Spinal cord (tissue), 10 donors: ENCODE results near the gene DTNB. TPM values are rescaled to one million over a fixed set of nuclear protein-coding genes. Genes with fewer than 3 reads are reported as not detected.

ENCODE experiments used
- DNase-seq, 6 donors: peaks; one replicate each; pipeline versions ENCODE4 v3.0.0 to v3.0.0-alpha.2; 2013 to 2015; ENCODE audit warnings: low spot score in 6 of 6, low read depth in 4 of 6
- H3K27ac ChIP-seq: one replicate; pipeline ENCODE4 v1.5.1; 2013; ENCODE audit warnings: low read depth, low read length, control low read depth
- H3K27me3 ChIP-seq: one replicate; pipeline ENCODE4 v1.6.1; 2013; ENCODE audit warnings: low read length; ENCODE audit not compliant: control insufficient read depth, insufficient read depth
- H3K36me3 ChIP-seq: one replicate; pipeline ENCODE4 v1.6.1; 2013; ENCODE audit warnings: low read length; ENCODE audit not compliant: control insufficient read depth, insufficient read depth
- H3K4me1 ChIP-seq: one replicate; pipeline ENCODE4 v1.6.1; 2013; ENCODE audit warnings: low read length; ENCODE audit not compliant: control insufficient read depth, insufficient read depth
- H3K4me3 ChIP-seq: one replicate; pipeline ENCODE4 v1.5.1; 2013; ENCODE audit warnings: low read depth, low read length, control low read depth
- H3K9me3 ChIP-seq: one replicate; pipeline ENCODE4 v1.6.1; 2013; ENCODE audit warnings: low read length; ENCODE audit not compliant: control insufficient read depth, insufficient read depth
- WGBS: methylation state at CpG from one replicate; pipeline ENCODE4 v1.1.5; 2013; ENCODE audit warnings: missing lambda C conversion rate; ENCODE audit not compliant: insufficient coverage; 5-methylcytosine and 5-hydroxymethylcytosine counted together
- polyA plus RNA-seq, 2 donors: library from polyadenylated mRNA; unstranded; fragments of 120-200 nt; gene quantifications; one replicate each; pipeline ENCODE4 v1.2.1, GENCODE V29; 2013; ENCODE audit not compliant: insufficient read length in 2 of 2
- total RNA-seq, 2 donors: library from RNA; depleted of rRNA in 1 of 2; stranded (reverse); fragments of 120-200 nt in 1 of 2; fragments of >200 nt in 1 of 2; gene quantifications; one replicate each; pipeline versions ENCODE4 v1.2.3 to v1.2.4, GENCODE V29; 2013 to 2014
- donor health status: healthy.

Gene DTNB
- total and polyA plus RNA-seq, 4 donors: 21.1 to 50.8 (median 34.5) TPM

- no peaks in the 10 kb centered on the region for H3K27me3 ChIP-seq
- no peaks in the 10 kb centered on the region for H3K9me3 ChIP-seq
- H3K36me3 ChIP-seq: peaks cover 3% of the 10 kb centered on the region
- DNase-seq: no peak
- H3K4me1 ChIP-seq: no peaks in the 10 kb centered on the region
- 100% methylated on average over 1 of the region's 7 CpGs for WGBS
- H3K27ac ChIP-seq: no peak overlapping the region
- no peak overlapping the region for H3K4me3 ChIP-seq
These were observed 242.8 kb downstream of the DTNB start for GRCh38 chr2:25430556-25430955.

- H3K36me3 ChIP-seq: no peaks in the 10 kb centered on the region
- no peaks in the 10 kb centered on the region for H3K9me3 ChIP-seq
- H3K4me1 ChIP-seq: no peaks in the 10 kb centered on the region
- H3K27me3 ChIP-seq: no peaks in the 10 kb centered on the region
- H3K27ac ChIP-seq: no peak overlapping the region
- no peak overlapping the region for H3K4me3 ChIP-seq
- no peak for DNase-seq
- WGBS: 100% methylated on average over 2 of the region's 3 CpGs
These were observed 247.1 kb downstream of the DTNB start for GRCh38 chr2:25426326-25426725.

GRCh38 chr2:25424426-25425028 is 248.8 kb downstream of the DTNB start:
- Histone ChIP-seq H3K27ac (no peak overlapping the region), H3K4me1 (no peaks in the 10 kb centered on the region), H3K9me3 (no peaks in the 10 kb centered on the region), H3K27me3 (no peaks in the 10 kb centered on the region), H3K36me3 (no peaks in the 10 kb centered on the region), H3K4me3 (no peak overlapping the region)
- DNase-seq: no peak
- WGBS: 100% methylated on average over 2 of the region's 6 CpGs

GRCh38 chr2:25421820-25422411 is 251.5 kb downstream of the DTNB start:
- H3K27ac ChIP-seq: no peak overlapping the region
- whole genome bisulfite sequencing: 100% methylated on average over 1 of the region's 3 CpGs
- H3K9me3 ChIP-seq: no peaks in the 10 kb centered on the region
- H3K27me3 ChIP-seq: no peaks in the 10 kb centered on the region
- peaks cover 4% of the 10 kb centered on the region for H3K36me3 ChIP-seq
- no peak for DNase-seq
- no peak overlapping the region for H3K4me3 ChIP-seq
- H3K4me1 ChIP-seq: no peaks in the 10 kb centered on the region

- Histone ChIP-seq H3K4me1 (no peaks in the 10 kb centered on the region), H3K27ac (no peak overlapping the region), H3K36me3 (peaks cover 6% of the 10 kb centered on the region), H3K9me3 (no peaks in the 10 kb centered on the region), H3K4me3 (no peak overlapping the region), H3K27me3 (no peaks in the 10 kb centered on the region)
- DNase-seq: no peak
- 93% methylated on average over 3 of the region's 6 CpGs for WGBS
These were observed 252.1 kb downstream of the DTNB start for GRCh38 chr2:25421289-25421688.

GRCh38 chr2:25420820-25421237 is 252.5 kb downstream of the DTNB start:
- no peak for DNase-seq
- 67% methylated on average over 2 of the region's 2 CpGs for WGBS
- no peak overlapping the region for H3K4me3 ChIP-seq
- no peaks in the 10 kb centered on the region for H3K27me3 ChIP-seq
- no peaks in the 10 kb centered on the region for H3K9me3 ChIP-seq
- H3K27ac ChIP-seq: no peak overlapping the region
- peaks cover 6% of the 10 kb centered on the region for H3K36me3 ChIP-seq
- no peaks in the 10 kb centered on the region for H3K4me1 ChIP-seq

- Histone ChIP-seq H3K4me3 (no peak overlapping the region), H3K27ac (no peak overlapping the region), H3K4me1 (no peaks in the 10 kb centered on the region), H3K36me3 (peaks cover 6% of the 10 kb centered on the region), H3K9me3 (no peaks in the 10 kb centered on the region), H3K27me3 (no peaks in the 10 kb centered on the region)
- 98% methylated on average over 6 of the region's 10 CpGs for WGBS
- DNase-seq: no peak
These were observed 253.6 kb downstream of the DTNB start for GRCh38 chr2:25419678-25420242.

GRCh38 chr2:25418944-25419677 is 254.3 kb downstream of the DTNB start:
- Histone ChIP-seq H3K4me1 (no peaks in the 10 kb centered on the region), H3K4me3 (no peak overlapping the region), H3K27me3 (no peaks in the 10 kb centered on the region), H3K36me3 (peaks cover 6% of the 10 kb centered on the region), H3K27ac (no peak overlapping the region), H3K9me3 (no peaks in the 10 kb centered on the region)
- DNase-seq: peak in 2 of 6 donors; percentile 28
- WGBS: 27% methylated on average over 5 of the region's 13 CpGs

GRCh38 chr2:25417715-25418369 is 255.5 kb downstream of the DTNB start:
- H3K27me3 ChIP-seq: no peaks in the 10 kb centered on the region
- no peaks in the 10 kb centered on the region for H3K4me1 ChIP-seq
- peaks cover 6% of the 10 kb centered on the region for H3K36me3 ChIP-seq
- 98% methylated on average over 5 of the region's 6 CpGs for WGBS
- no peak overlapping the region for H3K4me3 ChIP-seq
- no peak overlapping the region for H3K27ac ChIP-seq
- H3K9me3 ChIP-seq: no peaks in the 10 kb centered on the region
- no peak for DNase-seq
